WTC11 (cell line): ENCODE measurements around the gene SNX17. TPM values are rescaled to one million over a fixed set of nuclear protein-coding genes. Genes with fewer than 3 reads are reported as not detected.

Source experiments
- CBFB ChIP-seq: sonication (generic); formaldehyde crosslinking; IDR thresholded peaks from 2 replicates; pipeline ENCODE4 v1.8.1; 2022; ENCODE audit warnings: mild to moderate bottlenecking, low read depth, missing genetic modification reagents
- CREM ChIP-seq: sonication (generic); formaldehyde crosslinking; IDR thresholded peaks from 2 replicates; pipeline ENCODE4 v1.8.1; 2022; ENCODE audit warnings: mild to moderate bottlenecking, missing genetic modification reagents, moderate library complexity
- ETV6 ChIP-seq: sonication (generic); formaldehyde crosslinking; IDR thresholded peaks from 2 replicates; pipeline ENCODE4 v1.8.1; 2022; ENCODE audit warnings: mild to moderate bottlenecking, missing genetic modification reagents
- IRF2 ChIP-seq: sonication (generic); formaldehyde crosslinking; IDR thresholded peaks from 2 replicates; pipeline ENCODE4 v1.8.0; 2022; ENCODE audit warnings: low read depth, missing genetic modification reagents, borderline replicate concordance
- JAZF1 ChIP-seq: fragments of 250-450 bp; sonication (Bioruptor Pico); IDR thresholded peaks from 2 replicates; pipeline ENCODE4 v1.9.0; 2021; ENCODE audit warnings: moderate library complexity, mild to moderate bottlenecking, inconsistent platforms
- JUN ChIP-seq: sonication (generic); formaldehyde crosslinking; IDR thresholded peaks from 2 replicates; pipeline ENCODE4 v1.8.0; 2023; ENCODE audit warnings: mild to moderate bottlenecking, missing genetic modification reagents
- MXD4 ChIP-seq: fragments of 250-450 bp; sonication (Bioruptor Pico); IDR thresholded peaks from 2 replicates; pipeline ENCODE4 v1.8.0; 2021; ENCODE audit warnings: mild to moderate bottlenecking, moderate library complexity, borderline replicate concordance
- NR3C1 ChIP-seq: sonication (generic); formaldehyde crosslinking; conservative IDR thresholded peaks from 2 replicates; pipeline ENCODE4 v1.8.1; 2023; ENCODE audit warnings: low read depth, mild to moderate bottlenecking, missing genetic modification reagents
- SMAD4 ChIP-seq: sonication (generic); formaldehyde crosslinking; IDR thresholded peaks from 2 replicates; pipeline ENCODE4 v1.8.0; 2022; ENCODE audit warnings: mild to moderate bottlenecking, missing genetic modification reagents
- ZNF263 ChIP-seq: sonication (generic); formaldehyde crosslinking; IDR thresholded peaks from 2 replicates; pipeline ENCODE4 v1.8.1; 2022; ENCODE audit warnings: low read depth, mild to moderate bottlenecking, moderate library complexity, missing genetic modification reagents
- ZNF423 ChIP-seq: fragments of 250-450 bp; sonication (Bioruptor Pico); IDR thresholded peaks from 2 replicates; pipeline ENCODE4 v2.1.2; 2022; ENCODE audit warnings: mild to moderate bottlenecking, moderate library complexity
- total RNA-seq: library from RNA; stranded (reverse); gene quantifications from 3 replicates; pipeline ENCODE4 v1.2.3, GENCODE V29; 2021
- TF ChIP-seq, protein P1 (sequence below): sonication (generic); formaldehyde crosslinking; IDR thresholded peaks from 2 replicates; pipeline ENCODE4 v1.8.1; 2023; ENCODE audit warnings: mild to moderate bottlenecking, missing genetic modification reagents
- TF ChIP-seq, protein P2 (sequence below): sonication (generic); formaldehyde crosslinking; IDR thresholded peaks from 2 replicates; pipeline ENCODE4 v1.8.1; 2022; ENCODE audit warnings: missing genetic modification reagents, borderline replicate concordance
- TF ChIP-seq, protein P3 (sequence below): fragments of 200-600 bp; IDR thresholded peaks from 2 replicates; pipeline ENCODE4 v1.8.0; 2022; ENCODE audit warnings: antibody characterized with exemption
- TF ChIP-seq, protein P4 (sequence below): sonication (generic); formaldehyde crosslinking; IDR thresholded peaks from 2 replicates; pipeline ENCODE4 v1.8.0; 2023; ENCODE audit warnings: missing genetic modification reagents, mild to moderate bottlenecking, borderline replicate concordance
- TF ChIP-seq, protein P5 (sequence below): sonication (generic); formaldehyde crosslinking; IDR thresholded peaks from 2 replicates; pipeline ENCODE4 v1.8.0; 2022; ENCODE audit warnings: mild to moderate bottlenecking, missing genetic modification reagents
- TF ChIP-seq, protein P6 (sequence below): fragments of 250-450 bp; sonication (Bioruptor Pico); IDR thresholded peaks from 2 replicates; pipeline ENCODE4 v1.9.0; 2021; ENCODE audit warnings: moderate library complexity, mild to moderate bottlenecking, inconsistent platforms, borderline replicate concordance
- TF ChIP-seq, protein P7 (sequence below): sonication (generic); formaldehyde crosslinking; IDR thresholded peaks from 2 replicates; pipeline ENCODE4 v1.8.0; 2023; ENCODE audit warnings: mild to moderate bottlenecking, missing genetic modification reagents
- TF ChIP-seq, protein P8 (sequence below): sonication (generic); formaldehyde crosslinking; IDR thresholded peaks from 2 replicates; pipeline ENCODE4 v1.8.1; 2023; ENCODE audit warnings: mild to moderate bottlenecking, missing genetic modification reagents, borderline replicate concordance

Gene SNX17
- total RNA-seq, 1 experiment from 2014 or later, result 74.7 TPM

DNA sequence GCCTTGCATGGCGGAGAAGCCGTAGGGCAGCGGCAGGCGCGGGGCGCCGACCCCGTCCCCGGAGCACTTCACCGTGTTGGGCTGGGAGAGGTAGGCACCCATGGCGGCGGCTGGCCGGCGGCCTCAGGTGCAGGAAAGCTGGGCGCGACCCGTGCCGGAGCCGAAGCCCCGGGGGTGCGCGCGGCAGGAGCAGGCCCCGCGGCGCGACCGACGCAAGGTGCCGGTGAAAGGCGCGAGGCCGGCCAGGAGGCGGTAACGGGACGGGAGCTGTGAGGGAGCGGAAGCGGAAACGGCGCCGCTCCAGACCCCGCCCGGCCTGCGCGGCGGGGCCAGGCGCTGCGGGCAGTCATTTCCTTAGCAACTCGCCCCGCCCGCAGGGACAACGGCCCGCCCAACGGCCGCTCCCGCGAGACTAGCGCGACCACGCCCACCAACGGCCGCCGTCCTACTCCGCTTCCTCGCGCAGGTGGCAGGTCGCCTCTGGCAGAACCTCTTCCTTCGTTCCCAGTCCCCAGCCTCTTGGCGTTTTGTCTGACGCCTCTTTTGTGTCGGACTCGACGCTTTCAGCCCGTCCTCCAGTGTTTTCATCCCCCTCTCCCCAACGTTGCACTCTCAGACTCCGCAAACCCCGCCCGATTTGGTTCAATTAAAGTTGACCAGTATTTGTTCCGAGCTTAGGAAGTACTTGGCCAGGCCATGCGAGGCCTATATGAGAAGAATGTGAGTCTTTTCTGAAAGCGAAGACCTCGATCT, 39.1 kb downstream of the SNX17 start, which contains the start of gene PPM1G (continued):
- TF ChIP-seq, protein P1, sequence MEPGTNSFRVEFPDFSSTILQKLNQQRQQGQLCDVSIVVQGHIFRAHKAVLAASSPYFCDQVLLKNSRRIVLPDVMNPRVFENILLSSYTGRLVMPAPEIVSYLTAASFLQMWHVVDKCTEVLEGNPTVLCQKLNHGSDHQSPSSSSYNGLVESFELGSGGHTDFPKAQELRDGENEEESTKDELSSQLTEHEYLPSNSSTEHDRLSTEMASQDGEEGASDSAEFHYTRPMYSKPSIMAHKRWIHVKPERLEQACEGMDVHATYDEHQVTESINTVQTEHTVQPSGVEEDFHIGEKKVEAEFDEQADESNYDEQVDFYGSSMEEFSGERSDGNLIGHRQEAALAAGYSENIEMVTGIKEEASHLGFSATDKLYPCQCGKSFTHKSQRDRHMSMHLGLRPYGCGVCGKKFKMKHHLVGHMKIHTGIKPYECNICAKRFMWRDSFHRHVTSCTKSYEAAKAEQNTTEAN (CRISPR knock-in tag), result peak; percentile 20; the same call in 1 of the 2 replicates
- TF ChIP-seq, protein P2, sequence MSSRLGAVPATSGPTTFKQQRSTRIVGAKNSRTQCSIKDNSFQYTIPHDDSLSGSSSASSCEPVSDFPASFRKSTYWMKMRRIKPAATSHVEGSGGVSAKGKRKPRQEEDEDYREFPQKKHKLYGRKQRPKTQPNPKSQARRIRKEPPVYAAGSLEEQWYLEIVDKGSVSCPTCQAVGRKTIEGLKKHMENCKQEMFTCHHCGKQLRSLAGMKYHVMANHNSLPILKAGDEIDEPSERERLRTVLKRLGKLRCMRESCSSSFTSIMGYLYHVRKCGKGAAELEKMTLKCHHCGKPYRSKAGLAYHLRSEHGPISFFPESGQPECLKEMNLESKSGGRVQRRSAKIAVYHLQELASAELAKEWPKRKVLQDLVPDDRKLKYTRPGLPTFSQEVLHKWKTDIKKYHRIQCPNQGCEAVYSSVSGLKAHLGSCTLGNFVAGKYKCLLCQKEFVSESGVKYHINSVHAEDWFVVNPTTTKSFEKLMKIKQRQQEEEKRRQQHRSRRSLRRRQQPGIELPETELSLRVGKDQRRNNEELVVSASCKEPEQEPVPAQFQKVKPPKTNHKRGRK (CRISPR knock-in tag), result no peak
- TF ChIP-seq NR3C1 (CRISPR knock-in tag), result 0 out of 2 replicates have a peak, but pooled peaks have one; percentile 79
- TF ChIP-seq ETV6 (CRISPR knock-in tag), result peak; percentile 92
- TF ChIP-seq, protein P3, sequence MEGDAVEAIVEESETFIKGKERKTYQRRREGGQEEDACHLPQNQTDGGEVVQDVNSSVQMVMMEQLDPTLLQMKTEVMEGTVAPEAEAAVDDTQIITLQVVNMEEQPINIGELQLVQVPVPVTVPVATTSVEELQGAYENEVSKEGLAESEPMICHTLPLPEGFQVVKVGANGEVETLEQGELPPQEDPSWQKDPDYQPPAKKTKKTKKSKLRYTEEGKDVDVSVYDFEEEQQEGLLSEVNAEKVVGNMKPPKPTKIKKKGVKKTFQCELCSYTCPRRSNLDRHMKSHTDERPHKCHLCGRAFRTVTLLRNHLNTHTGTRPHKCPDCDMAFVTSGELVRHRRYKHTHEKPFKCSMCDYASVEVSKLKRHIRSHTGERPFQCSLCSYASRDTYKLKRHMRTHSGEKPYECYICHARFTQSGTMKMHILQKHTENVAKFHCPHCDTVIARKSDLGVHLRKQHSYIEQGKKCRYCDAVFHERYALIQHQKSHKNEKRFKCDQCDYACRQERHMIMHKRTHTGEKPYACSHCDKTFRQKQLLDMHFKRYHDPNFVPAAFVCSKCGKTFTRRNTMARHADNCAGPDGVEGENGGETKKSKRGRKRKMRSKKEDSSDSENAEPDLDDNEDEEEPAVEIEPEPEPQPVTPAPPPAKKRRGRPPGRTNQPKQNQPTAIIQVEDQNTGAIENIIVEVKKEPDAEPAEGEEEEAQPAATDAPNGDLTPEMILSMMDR, result no peak
- no peak for TF ChIP-seq JAZF1 (CRISPR knock-in tag)
- peak; percentile 93; the same call in 1 of the 2 replicates for TF ChIP-seq CBFB (CRISPR knock-in tag)
- peak; percentile 76 for TF ChIP-seq CREM (CRISPR knock-in tag)
- TF ChIP-seq, protein P4, sequence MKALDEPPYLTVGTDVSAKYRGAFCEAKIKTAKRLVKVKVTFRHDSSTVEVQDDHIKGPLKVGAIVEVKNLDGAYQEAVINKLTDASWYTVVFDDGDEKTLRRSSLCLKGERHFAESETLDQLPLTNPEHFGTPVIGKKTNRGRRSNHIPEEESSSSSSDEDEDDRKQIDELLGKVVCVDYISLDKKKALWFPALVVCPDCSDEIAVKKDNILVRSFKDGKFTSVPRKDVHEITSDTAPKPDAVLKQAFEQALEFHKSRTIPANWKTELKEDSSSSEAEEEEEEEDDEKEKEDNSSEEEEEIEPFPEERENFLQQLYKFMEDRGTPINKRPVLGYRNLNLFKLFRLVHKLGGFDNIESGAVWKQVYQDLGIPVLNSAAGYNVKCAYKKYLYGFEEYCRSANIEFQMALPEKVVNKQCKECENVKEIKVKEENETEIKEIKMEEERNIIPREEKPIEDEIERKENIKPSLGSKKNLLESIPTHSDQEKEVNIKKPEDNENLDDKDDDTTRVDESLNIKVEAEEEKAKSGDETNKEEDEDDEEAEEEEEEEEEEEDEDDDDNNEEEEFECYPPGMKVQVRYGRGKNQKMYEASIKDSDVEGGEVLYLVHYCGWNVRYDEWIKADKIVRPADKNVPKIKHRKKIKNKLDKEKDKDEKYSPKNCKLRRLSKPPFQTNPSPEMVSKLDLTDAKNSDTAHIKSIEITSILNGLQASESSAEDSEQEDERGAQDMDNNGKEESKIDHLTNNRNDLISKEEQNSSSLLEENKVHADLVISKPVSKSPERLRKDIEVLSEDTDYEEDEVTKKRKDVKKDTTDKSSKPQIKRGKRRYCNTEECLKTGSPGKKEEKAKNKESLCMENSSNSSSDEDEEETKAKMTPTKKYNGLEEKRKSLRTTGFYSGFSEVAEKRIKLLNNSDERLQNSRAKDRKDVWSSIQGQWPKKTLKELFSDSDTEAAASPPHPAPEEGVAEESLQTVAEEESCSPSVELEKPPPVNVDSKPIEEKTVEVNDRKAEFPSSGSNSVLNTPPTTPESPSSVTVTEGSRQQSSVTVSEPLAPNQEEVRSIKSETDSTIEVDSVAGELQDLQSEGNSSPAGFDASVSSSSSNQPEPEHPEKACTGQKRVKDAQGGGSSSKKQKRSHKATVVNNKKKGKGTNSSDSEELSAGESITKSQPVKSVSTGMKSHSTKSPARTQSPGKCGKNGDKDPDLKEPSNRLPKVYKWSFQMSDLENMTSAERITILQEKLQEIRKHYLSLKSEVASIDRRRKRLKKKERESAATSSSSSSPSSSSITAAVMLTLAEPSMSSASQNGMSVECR, result no peak
- TF ChIP-seq, protein P5, sequence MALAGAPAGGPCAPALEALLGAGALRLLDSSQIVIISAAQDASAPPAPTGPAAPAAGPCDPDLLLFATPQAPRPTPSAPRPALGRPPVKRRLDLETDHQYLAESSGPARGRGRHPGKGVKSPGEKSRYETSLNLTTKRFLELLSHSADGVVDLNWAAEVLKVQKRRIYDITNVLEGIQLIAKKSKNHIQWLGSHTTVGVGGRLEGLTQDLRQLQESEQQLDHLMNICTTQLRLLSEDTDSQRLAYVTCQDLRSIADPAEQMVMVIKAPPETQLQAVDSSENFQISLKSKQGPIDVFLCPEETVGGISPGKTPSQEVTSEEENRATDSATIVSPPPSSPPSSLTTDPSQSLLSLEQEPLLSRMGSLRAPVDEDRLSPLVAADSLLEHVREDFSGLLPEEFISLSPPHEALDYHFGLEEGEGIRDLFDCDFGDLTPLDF (CRISPR knock-in tag), result no peak
- TF ChIP-seq, protein P6, sequence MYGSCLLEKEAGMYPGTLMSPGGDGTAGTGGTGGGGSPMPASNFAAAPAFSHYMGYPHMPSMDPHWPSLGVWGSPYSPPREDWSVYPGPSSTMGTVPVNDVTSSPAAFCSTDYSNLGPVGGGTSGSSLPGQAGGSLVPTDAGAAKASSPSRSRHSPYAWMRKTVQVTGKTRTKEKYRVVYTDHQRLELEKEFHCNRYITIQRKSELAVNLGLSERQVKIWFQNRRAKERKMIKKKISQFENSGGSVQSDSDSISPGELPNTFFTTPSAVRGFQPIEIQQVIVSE (CRISPR knock-in tag), result no peak
- no peak for TF ChIP-seq JUN
- no peak for TF ChIP-seq SMAD4 (CRISPR knock-in tag)
- TF ChIP-seq, protein P7, sequence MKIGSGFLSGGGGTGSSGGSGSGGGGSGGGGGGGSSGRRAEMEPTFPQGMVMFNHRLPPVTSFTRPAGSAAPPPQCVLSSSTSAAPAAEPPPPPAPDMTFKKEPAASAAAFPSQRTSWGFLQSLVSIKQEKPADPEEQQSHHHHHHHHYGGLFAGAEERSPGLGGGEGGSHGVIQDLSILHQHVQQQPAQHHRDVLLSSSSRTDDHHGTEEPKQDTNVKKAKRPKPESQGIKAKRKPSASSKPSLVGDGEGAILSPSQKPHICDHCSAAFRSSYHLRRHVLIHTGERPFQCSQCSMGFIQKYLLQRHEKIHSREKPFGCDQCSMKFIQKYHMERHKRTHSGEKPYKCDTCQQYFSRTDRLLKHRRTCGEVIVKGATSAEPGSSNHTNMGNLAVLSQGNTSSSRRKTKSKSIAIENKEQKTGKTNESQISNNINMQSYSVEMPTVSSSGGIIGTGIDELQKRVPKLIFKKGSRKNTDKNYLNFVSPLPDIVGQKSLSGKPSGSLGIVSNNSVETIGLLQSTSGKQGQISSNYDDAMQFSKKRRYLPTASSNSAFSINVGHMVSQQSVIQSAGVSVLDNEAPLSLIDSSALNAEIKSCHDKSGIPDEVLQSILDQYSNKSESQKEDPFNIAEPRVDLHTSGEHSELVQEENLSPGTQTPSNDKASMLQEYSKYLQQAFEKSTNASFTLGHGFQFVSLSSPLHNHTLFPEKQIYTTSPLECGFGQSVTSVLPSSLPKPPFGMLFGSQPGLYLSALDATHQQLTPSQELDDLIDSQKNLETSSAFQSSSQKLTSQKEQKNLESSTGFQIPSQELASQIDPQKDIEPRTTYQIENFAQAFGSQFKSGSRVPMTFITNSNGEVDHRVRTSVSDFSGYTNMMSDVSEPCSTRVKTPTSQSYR, result peak; percentile 49; the same call in 1 of the 2 replicates
- TF ChIP-seq, protein P8, sequence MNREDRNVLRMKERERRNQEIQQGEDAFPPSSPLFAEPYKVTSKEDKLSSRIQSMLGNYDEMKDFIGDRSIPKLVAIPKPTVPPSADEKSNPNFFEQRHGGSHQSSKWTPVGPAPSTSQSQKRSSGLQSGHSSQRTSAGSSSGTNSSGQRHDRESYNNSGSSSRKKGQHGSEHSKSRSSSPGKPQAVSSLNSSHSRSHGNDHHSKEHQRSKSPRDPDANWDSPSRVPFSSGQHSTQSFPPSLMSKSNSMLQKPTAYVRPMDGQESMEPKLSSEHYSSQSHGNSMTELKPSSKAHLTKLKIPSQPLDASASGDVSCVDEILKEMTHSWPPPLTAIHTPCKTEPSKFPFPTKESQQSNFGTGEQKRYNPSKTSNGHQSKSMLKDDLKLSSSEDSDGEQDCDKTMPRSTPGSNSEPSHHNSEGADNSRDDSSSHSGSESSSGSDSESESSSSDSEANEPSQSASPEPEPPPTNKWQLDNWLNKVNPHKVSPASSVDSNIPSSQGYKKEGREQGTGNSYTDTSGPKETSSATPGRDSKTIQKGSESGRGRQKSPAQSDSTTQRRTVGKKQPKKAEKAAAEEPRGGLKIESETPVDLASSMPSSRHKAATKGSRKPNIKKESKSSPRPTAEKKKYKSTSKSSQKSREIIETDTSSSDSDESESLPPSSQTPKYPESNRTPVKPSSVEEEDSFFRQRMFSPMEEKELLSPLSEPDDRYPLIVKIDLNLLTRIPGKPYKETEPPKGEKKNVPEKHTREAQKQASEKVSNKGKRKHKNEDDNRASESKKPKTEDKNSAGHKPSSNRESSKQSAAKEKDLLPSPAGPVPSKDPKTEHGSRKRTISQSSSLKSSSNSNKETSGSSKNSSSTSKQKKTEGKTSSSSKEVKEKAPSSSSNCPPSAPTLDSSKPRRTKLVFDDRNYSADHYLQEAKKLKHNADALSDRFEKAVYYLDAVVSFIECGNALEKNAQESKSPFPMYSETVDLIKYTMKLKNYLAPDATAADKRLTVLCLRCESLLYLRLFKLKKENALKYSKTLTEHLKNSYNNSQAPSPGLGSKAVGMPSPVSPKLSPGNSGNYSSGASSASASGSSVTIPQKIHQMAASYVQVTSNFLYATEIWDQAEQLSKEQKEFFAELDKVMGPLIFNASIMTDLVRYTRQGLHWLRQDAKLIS (CRISPR knock-in tag), result no peak
- no peak for TF ChIP-seq IRF2 (CRISPR knock-in tag)
- TF ChIP-seq MXD4 (CRISPR knock-in tag), result no peak
- TF ChIP-seq ZNF423 (CRISPR knock-in tag), result peak; percentile 61; the same call in 1 of the 2 replicates
- TF ChIP-seq ZNF263 (CRISPR knock-in tag), result no peak
